ENCODE data around the gene ZIC1.

The ZIC1 gene

GRCh38 chr3:147411815-147412241 lies 2.7 kb downstream of the ZIC1 start:
- no peak for DNase-seq

- no peak for DNase-seq
Observed at GRCh38 chr3:147412261-147412916, 3.2 kb downstream of the ZIC1 start.

GRCh38 chr3:147412917-147413685 lies 3.9 kb downstream of the ZIC1 start:
- no peak for DNase-seq

GRCh38 chr3:147413686-147414389 lies 4.7 kb downstream of the ZIC1 start:
- no peak for DNase-seq

GRCh38 chr3:147414390-147415138 lies 5.4 kb downstream of the ZIC1 start:
- no peak for DNase-seq

GRCh38 chr3:147415286-147415685 lies 6.1 kb downstream of the ZIC1 start:
- no peak for DNase-seq

- DNase-seq = no peak
Observed at GRCh38 chr3:147415874-147416273, 6.7 kb downstream of the ZIC1 start.

GRCh38 chr3:147416931-147417330 lies 7.8 kb downstream of the ZIC1 start:
- DNase-seq = no peak

GRCh38 chr3:147417551-147418295 lies 8.6 kb downstream of the ZIC1 start:
- DNase-seq = no peak

- DNase-seq = no peak
Observed at GRCh38 chr3:147418371-147418781, 9.2 kb downstream of the ZIC1 start.

GRCh38 chr3:147418808-147419701 lies 9.9 kb downstream of the ZIC1 start:
- DNase-seq = peak; percentile 11

- DNase-seq = no peak
Observed at GRCh38 chr3:147419781-147420224, 10.6 kb downstream of the ZIC1 start.

GRCh38 chr3:147420353-147421183 lies 11.4 kb downstream of the ZIC1 start:
- no peak for DNase-seq

GRCh38 chr3:147421184-147421912 lies 12.2 kb downstream of the ZIC1 start:
- DNase-seq = no peak

GRCh38 chr3:147422196-147422595 lies 13.0 kb downstream of the ZIC1 start:
- no peak for DNase-seq

- DNase-seq = no peak
Observed at GRCh38 chr3:147422601-147423536, 13.7 kb downstream of the ZIC1 start.

GRCh38 chr3:147423537-147423797 lies 14.3 kb downstream of the ZIC1 start:
- no peak for DNase-seq

- no peak for DNase-seq
Observed at GRCh38 chr3:147423798-147424580, 14.8 kb downstream of the ZIC1 start.
